Activated CD4-positive, alpha-beta memory T cell treated with anti-CD3 and anti-CD28 coated beads, Interleukin-2, amount 10 ng/mL, durations not matched to agents 7 days and 5 days (primary cell): ENCODE measurements around the gene NLGN3. TPM values are rescaled to one million over a fixed set of nuclear protein-coding genes. Genes with fewer than 3 reads are reported as not detected.
"Not testable (repeated sequence)": the region's sequence is repeated elsewhere in the genome, so short reads cannot be mapped to it uniquely, and the experiment has no call there.

Experiments
- CTCF ChIA-PET: fragments of 350-600 bp; sonication (Branson Sonifier 250); formaldehyde crosslinking; loops from one replicate; lab custom pipeline; 2021; ENCODE audit warnings: antibody characterized with exemption, inconsistent platforms; lab: Charles Lee
- POLR2A ChIA-PET: fragments of 350-600 bp; sonication (Branson Sonifier 250); formaldehyde crosslinking; loops from one replicate; lab custom pipeline; 2021; ENCODE audit warnings: antibody characterized with exemption; lab: Charles Lee
- DNase-seq: peaks from one replicate; pipeline ENCODE4 v3.0.0-alpha.2; 2020
- H3K27ac Mint-ChIP-seq: one replicate; pipeline ENCODE4 v1.8.0; 2021; ENCODE audit warnings: mild to moderate bottlenecking, mixed read lengths
- H3K27me3 Mint-ChIP-seq: one replicate; pipeline ENCODE4 v1.8.0; 2021; ENCODE audit warnings: mixed read lengths
- H3K36me3 Mint-ChIP-seq: one replicate; pipeline ENCODE4 v1.8.0; 2021; ENCODE audit warnings: low read depth, mixed read lengths
- H3K4me1 Mint-ChIP-seq: one replicate; pipeline ENCODE4 v1.8.0; 2021; ENCODE audit warnings: mixed read lengths
- H3K4me3 Mint-ChIP-seq: one replicate; pipeline ENCODE4 v1.8.0; 2021; ENCODE audit warnings: mild to moderate bottlenecking, mixed read lengths
- H3K9me3 Mint-ChIP-seq: one replicate; pipeline ENCODE4 v1.8.0; 2021; ENCODE audit warnings: mixed read lengths
- total RNA-seq, 2 experiments: library from RNA; stranded (reverse); gene quantifications; one replicate each; pipeline ENCODE4 v1.2.3, GENCODE V29; 2021

The NLGN3 gene
- total RNA-seq, 2 experiments from 2014 or later, result 0.90 to 1.2 TPM

DNA sequence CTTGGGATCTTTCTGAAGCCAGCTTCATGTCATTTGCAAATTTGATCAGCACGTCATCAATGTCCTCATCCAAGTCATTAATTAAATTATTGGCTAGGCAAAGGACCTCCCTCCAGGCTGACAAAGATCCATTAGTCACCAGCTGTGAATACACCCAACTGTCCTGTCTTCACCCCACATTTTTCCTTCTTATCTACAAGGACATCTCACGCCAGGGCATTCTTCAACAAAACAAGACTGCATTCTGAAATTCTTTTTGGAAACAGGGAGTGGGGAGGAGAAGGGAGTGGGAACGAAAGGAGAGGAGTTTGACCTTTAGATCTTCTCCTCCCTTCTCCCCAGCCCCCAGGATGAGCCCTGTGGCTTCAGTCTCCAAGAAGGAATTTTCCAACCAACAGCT lies 32.7 kb downstream of the NLGN3 start:
- Mint-ChIP-seq H3K36me3 (peaks cover 46% of the 10 kb centered on the region), H3K4me1 (peaks cover 17% of the 10 kb centered on the region), H3K27me3 (no peaks in the 10 kb centered on the region), H3K27ac (no peak overlapping the region), H3K9me3 (no peaks in the 10 kb centered on the region), H3K4me3 (no peak overlapping the region)
- DNase-seq, result no peak
- CTCF ChIA-PET, result interaction anchor here (1.0 to 1.8 kb wide), 4 partner anchors 16 to 207 kb away, joined by 3 to 8 read pairs (median 3); no protein-coding TSS in a partner anchor
- POLR2A ChIA-PET, result no interaction called here

DNA sequence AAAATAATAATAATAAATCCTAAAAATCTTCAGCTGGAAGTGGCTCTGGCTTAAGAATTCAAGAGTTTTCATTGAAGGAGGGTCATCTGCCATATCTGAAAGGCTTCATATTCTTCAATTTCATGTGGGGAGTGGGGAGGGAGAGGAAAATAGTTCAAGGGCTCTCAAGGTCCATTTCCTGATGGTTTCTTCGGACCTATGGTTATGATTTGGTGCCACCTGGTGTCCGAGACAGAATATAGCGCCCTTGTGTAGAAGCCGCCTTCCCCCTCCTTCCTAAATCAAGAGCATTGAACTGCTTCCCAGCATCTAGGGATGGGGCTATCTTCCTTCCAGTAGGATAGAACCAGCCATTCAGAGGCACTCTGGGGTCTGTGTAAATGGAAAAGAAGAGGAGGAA lies 34.3 kb downstream of the NLGN3 start:
- POLR2A ChIA-PET, result interaction anchor here (0.6 to 1.5 kb wide), 2 partner anchors 78 to 126 kb away, joined by 3 read pairs; no protein-coding TSS in a partner anchor
- H3K36me3 Mint-ChIP-seq, result peaks cover 42% of the 10 kb centered on the region
- H3K9me3 Mint-ChIP-seq, result no peaks in the 10 kb centered on the region
- H3K4me1 Mint-ChIP-seq, result peaks cover 24% of the 10 kb centered on the region
- CTCF ChIA-PET, result interaction anchor here (1.1 to 1.8 kb wide), 4 partner anchors 19 to 209 kb away, joined by 5 to 8 read pairs (median 6); no protein-coding TSS in a partner anchor
- DNase-seq, result peak; percentile 45
- H3K27me3 Mint-ChIP-seq, result no peaks in the 10 kb centered on the region
- H3K4me3 Mint-ChIP-seq, result no peak overlapping the region
- no peak overlapping the region for H3K27ac Mint-ChIP-seq

DNA sequence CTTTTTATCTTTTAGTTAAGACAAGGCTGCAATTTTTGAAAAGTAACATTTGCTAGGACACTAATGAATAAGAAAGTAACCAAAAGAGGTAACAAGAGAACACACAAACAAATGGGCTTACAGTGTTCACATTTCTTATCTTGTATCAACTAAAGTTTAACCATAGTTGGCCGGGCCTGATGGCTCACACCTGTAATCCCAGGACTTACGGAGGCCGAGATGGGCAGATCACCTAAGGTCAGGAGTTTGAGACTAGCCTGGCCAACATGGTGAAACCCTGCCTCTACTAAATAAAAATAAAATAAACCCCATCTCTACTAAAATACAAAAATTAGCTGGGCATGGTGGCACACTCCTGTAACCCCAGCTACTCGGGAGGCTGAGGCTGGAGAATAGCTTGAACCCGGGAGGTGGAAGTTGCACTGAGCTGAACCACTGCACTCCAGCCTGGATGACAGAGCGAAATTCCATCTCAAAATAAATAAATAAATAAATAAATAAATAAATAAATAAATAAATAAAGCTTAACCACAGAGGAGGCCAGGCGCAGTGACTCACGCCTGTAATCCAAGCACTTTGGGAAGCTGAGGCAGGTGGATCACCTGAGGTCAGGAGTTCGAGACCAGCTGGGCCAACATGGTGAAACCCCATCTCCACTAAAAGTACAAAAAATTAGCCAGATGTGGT lies 36.1 kb downstream of the NLGN3 start:
- peak overlapping the region; percentile 68 for H3K27ac Mint-ChIP-seq

DNA sequence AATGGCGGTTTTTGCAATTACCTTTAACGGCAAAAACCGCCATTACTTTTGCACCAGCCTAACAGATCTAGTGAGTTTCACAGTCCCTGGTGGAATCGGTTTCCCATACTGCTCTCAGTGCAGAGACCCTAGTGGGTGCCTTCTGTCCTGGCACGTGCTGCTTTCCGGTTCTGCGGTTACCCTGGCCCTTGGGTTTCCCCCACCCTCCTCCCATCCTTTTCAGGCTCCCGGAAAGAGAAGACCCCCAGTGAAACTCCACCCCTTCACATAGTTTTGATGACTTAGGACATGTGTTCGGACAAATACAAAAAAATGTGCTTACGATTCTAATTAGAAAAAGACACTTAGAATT lies 36.9 kb downstream of the NLGN3 start:
- DNase-seq, result peak; percentile 48
- POLR2A ChIA-PET, result interaction anchor here (1.1 to 5.3 kb wide), 18 partner anchors 8 to 437 kb away, joined by 3 to 66 read pairs (median 7); partner anchors contain the start of genes CXCR3, IL2RG, MED12 and NONO
- Mint-ChIP-seq H3K4me1 (peaks cover 29% of the 10 kb centered on the region), H3K9me3 (no peaks in the 10 kb centered on the region), H3K4me3 (peak overlapping the region; percentile 85), H3K27ac (peak overlapping the region; percentile 97), H3K27me3 (no peaks in the 10 kb centered on the region), H3K36me3 (peaks cover 40% of the 10 kb centered on the region)
- CTCF ChIA-PET, result interaction anchor here (0.6 to 2.4 kb wide), 7 partner anchors 11 to 524 kb away, joined by 3 to 14 read pairs (median 3); partner anchors contain the start of gene NONO

More for the DNA sequence above, 36.1 kb downstream of the NLGN3 start:
- not testable (repeated sequence) for DNase-seq, H3K27me3 Mint-ChIP-seq, H3K9me3 Mint-ChIP-seq
- POLR2A ChIA-PET, result interaction anchor here (1.2 to 5.3 kb wide), 9 partner anchors 16 to 185 kb away, joined by 3 to 66 read pairs (median 7); partner anchors contain the start of genes IL2RG, MED12, NONO and TAF1
- Mint-ChIP-seq H3K36me3 (peaks cover 40% of the 10 kb centered on the region), H3K4me1 (peaks cover 29% of the 10 kb centered on the region), H3K4me3 (peak overlapping the region; percentile 37)
- CTCF ChIA-PET, result interaction anchor here (0.7 to 1.4 kb wide), 5 partner anchors 47 to 228 kb away, joined by 3 to 6 read pairs (median 3); no protein-coding TSS in a partner anchor

DNA sequence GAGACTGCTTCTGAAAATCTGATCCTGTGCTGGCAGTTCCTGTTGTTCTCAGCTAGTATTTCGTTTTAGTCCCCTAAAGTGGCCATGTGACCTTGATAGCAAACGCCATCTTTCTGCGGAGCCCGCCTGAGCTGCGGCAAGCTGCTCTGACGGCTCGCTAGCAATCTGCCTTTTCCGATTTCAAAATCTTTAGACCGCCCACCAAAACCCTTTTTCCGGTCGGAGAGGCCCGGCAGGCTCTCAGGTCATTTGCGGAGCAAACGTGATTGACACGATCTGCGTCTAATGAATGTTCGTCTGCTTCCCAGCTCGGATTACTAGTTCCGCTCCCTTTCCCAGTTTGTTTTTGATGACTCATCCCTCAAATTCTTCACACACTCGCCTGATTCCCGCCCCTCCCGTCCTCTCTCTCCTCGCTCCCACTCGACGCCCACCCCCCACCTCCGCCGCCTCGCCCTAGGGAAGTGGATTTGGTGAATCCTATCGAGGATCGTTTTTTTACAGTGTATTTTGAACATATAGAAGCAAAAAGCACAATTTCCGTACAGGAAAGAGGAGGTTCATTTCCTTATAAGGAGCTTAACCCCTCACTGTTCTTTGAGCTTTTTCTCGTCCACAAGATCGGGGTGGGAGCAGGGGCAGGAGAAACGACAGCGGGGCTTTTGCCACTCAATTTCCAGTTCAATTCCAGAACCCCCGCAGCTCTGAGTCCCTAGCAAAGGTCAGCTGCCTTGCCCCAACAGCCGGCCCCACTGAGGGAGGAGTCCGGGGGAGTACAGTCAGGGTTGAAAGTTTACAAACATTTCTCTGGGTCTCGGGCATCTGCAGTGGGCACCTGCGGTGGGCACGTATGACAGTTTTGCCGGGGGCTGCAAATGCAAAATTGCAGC lies 37.5 kb downstream of the NLGN3 start:
- DNase-seq, result peak; percentile 86
- ChIA-PET CTCF (interaction anchor here (0.6 to 2.4 kb wide), 8 partner anchors 10 to 525 kb away, joined by 3 to 14 read pairs (median 3); partner anchors contain the start of genes NONO and TAF1), POLR2A (interaction anchor here (1.1 to 5.3 kb wide), 18 partner anchors 9 to 436 kb away, joined by 3 to 66 read pairs (median 7); partner anchors contain the start of genes CXCR3, IL2RG, MED12 and NONO)
- peaks cover 29% of the 10 kb centered on the region for H3K4me1 Mint-ChIP-seq
- H3K9me3 Mint-ChIP-seq, result no peaks in the 10 kb centered on the region
- H3K27ac Mint-ChIP-seq, result peak overlapping the region; percentile 97
- H3K4me3 Mint-ChIP-seq, result peak overlapping the region; percentile 85
- H3K27me3 Mint-ChIP-seq, result no peaks in the 10 kb centered on the region
- peaks cover 38% of the 10 kb centered on the region for H3K36me3 Mint-ChIP-seq

DNA sequence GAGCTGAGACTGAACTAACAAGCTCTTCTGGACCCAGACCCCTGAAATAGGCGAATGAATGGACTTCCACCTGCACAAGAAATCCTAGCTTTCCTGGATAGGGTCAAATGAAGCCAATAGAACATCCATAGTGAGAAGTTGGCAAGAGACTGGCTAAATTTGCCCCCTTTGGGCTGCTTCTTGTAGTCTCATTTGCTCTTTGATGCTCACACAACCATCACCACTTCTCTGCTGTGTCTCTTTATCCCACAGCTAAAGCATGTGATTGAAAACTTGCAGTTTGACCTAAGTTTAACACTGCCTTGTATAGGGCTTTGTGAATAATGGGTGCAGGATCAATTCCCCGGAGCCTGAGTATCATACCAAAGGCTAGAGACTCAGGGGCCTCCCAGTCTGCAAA lies 38.2 kb downstream of the NLGN3 start:
- CTCF ChIA-PET, result interaction anchor here (0.7 to 2.4 kb wide), 6 partner anchors 10 to 183 kb away, joined by 3 to 14 read pairs (median 4); partner anchors contain the start of genes NONO and TAF1
- POLR2A ChIA-PET, result interaction anchor here (1.1 to 5.3 kb wide), 16 partner anchors 10 to 435 kb away, joined by 3 to 66 read pairs (median 8); partner anchors contain the start of genes CXCR3, IL2RG, MED12 and NONO
- no peak for DNase-seq
- Mint-ChIP-seq H3K27me3 (no peaks in the 10 kb centered on the region), H3K9me3 (no peaks in the 10 kb centered on the region), H3K4me1 (peaks cover 29% of the 10 kb centered on the region), H3K27ac (peak overlapping the region; percentile 97), H3K36me3 (peaks cover 31% of the 10 kb centered on the region), H3K4me3 (peak overlapping the region; percentile 85)

DNA sequence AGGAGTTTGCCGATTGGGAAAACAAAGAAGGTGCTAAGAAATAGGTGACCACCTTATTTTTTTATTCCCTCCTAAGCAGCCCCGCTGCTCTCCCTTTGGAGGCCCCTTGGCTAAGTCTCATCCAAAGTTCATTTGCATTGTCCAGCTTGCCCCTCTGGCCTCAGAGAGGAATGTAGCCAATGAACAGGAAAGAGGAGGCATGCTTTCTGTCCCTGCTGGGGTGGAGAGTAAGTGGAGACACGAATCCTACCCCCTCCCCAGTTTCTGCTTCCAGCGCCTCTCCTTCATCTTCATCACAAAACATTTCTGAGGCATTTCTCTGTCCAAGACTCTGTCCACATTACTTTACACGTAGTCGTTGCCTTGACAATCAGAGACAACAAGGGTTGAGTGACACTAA lies 38.7 kb downstream of the NLGN3 start:
- DNase-seq, result no peak
- Mint-ChIP-seq H3K4me3 (no peak overlapping the region), H3K27me3 (no peaks in the 10 kb centered on the region), H3K36me3 (peaks cover 28% of the 10 kb centered on the region), H3K27ac (no peak overlapping the region), H3K9me3 (no peaks in the 10 kb centered on the region), H3K4me1 (peaks cover 29% of the 10 kb centered on the region)
- ChIA-PET POLR2A (interaction anchor here (1.8 to 5.3 kb wide), 7 partner anchors 10 to 350 kb away, joined by 8 to 66 read pairs (median 31); partner anchors contain the start of genes IL2RG, MED12, NONO and OGT), CTCF (interaction anchor here (1.7 to 2.4 kb wide), 2 partner anchors 14 to 100 kb away, joined by 11 to 14 read pairs; partner anchors contain the start of gene NONO)

DNA sequence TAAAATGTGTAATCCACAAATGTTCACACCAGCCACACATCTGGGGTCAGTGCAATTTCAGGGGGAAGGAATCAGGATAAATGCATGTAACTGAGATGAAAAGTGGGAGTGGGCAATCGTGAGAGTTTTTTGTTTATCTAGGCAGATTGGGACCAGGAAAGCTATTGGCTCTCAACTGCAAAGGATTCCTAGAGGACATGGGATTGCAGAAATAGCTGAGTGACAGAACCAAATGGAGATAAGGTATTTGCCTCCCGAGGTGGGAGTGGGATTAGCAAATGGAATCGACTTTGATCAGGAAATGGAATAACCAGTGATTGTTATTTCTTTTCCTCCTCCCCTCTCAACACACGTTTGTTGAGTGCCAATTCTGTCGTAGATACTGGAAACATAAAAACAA lies 39.5 kb downstream of the NLGN3 start:
- Mint-ChIP-seq H3K4me1 (peaks cover 29% of the 10 kb centered on the region), H3K27me3 (no peaks in the 10 kb centered on the region), H3K4me3 (no peak overlapping the region), H3K27ac (peak overlapping the region; percentile 44), H3K36me3 (peaks cover 25% of the 10 kb centered on the region), H3K9me3 (no peaks in the 10 kb centered on the region)
- no peak for DNase-seq
- ChIA-PET POLR2A (interaction anchor here (4.3 to 5.3 kb wide), 2 partner anchors 73 to 182 kb away, joined by 31 to 35 read pairs; partner anchors contain the start of genes IL2RG and TAF1), CTCF (interaction anchor here (1.2 kb wide), 1 partner anchor 13 kb away, joined by 3 read pairs; no protein-coding TSS in a partner anchor)

DNA sequence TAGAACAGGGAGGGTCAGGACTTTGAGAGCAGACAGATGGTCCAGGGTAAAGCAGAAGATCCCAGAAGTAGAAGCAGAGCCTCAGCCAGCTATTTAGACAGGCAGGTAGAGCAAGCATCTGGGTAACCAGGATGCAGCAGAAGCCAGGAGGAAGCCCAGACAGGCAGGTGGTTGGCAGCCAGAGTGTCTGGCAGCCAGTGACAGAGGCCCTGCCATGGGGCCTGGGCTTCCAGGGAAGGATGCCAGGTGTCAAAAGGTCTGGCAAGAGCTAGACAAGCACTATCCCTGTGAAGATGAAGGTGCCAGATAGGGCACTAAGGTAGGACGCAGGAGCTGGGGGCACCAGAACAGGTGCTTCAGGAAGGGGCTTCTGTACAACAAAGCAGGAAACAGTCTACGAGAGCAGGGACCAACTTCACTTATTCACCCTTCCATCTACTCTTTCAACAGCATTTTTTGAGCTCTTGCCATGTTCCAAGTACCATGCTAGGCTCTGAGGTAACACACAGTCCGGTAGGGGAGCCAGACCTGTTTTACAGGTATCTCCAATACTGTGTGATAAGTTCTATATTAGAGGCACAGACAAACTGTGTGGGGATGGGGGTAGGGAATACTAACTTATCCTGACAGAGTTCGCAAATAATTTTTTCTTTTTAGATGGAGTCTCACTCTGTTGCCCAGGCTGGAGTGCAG lies 40.3 kb downstream of the NLGN3 start:
- H3K4me1 Mint-ChIP-seq, result peaks cover 25% of the 10 kb centered on the region
- POLR2A ChIA-PET, result interaction anchor here (4.3 to 5.3 kb wide), 2 partner anchors 73 to 181 kb away, joined by 31 to 35 read pairs; partner anchors contain the start of genes IL2RG and TAF1
- no peaks in the 10 kb centered on the region for H3K9me3 Mint-ChIP-seq
- CTCF ChIA-PET, result interaction anchor here (1.1 to 1.2 kb wide), 2 partner anchors 9 to 13 kb away, joined by 3 read pairs; no protein-coding TSS in a partner anchor
- DNase-seq, result no peak
- H3K27me3 Mint-ChIP-seq, result no peaks in the 10 kb centered on the region
- H3K4me3 Mint-ChIP-seq, result no peak overlapping the region
- peaks cover 23% of the 10 kb centered on the region for H3K36me3 Mint-ChIP-seq
- no peak overlapping the region for H3K27ac Mint-ChIP-seq

DNA sequence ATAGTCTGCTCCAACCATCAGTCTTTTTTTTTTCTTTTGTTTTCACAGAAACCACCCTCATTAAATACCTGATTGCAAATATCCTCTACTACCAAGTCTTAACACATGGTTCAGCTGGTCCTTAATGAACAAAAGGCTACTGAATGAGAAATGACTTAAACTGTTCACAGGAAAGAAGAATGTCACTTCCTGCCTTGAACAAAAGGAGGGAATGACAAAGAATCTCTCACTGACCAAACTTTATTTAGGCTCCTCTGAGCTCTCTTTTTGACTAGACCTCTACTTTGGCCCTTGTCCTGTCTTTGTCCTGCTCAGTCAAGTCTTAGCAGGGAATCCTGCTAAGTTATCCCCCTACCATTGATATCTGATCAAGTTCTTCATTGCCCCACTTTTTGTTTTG lies 46.6 kb downstream of the NLGN3 start:
- peaks cover 24% of the 10 kb centered on the region for H3K4me1 Mint-ChIP-seq
- H3K27me3 Mint-ChIP-seq, result no peaks in the 10 kb centered on the region
- no peak for DNase-seq
- no peak overlapping the region for H3K4me3 Mint-ChIP-seq
- ChIA-PET POLR2A (no interaction called here), CTCF (no interaction called here)
- peaks cover 18% of the 10 kb centered on the region for H3K36me3 Mint-ChIP-seq
- no peaks in the 10 kb centered on the region for H3K9me3 Mint-ChIP-seq
- H3K27ac Mint-ChIP-seq, result peak overlapping the region; percentile 5

DNA sequence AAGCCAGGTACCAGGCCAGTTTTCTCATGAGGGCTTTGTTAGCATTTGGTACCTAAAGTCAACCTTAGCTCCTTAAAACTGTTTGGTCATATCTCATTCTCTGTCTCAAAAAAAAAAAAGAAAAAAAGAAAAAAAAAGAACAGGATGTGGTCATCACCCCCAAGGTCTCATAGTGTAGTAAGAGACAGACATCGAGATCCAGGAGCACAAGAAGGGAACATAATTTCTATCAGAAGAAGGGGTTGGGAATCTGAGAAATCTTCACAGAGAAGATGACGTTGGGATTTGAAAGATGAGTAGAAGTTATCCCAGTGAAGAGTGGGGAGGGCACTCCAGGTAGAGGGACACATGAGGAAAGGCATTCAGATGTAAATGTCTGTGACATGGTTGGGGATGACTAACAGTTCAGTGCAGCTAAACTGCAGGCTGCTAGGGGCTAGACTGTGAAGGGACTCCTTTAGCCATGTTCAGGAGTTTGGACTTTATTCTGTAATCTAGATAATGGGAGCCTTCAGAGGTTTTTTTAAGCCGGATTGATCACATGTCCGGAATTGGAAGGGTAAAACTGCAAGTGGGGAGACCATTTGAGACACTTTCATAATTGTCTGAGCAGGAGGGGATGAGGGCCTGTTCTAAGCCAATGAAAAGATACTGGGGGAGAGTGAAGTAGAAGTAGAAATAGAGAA lies 51.5 kb downstream of the NLGN3 start:
- no peak for DNase-seq
- Mint-ChIP-seq H3K9me3 (no peaks in the 10 kb centered on the region), H3K4me1 (peaks cover 33% of the 10 kb centered on the region), H3K27ac (peak overlapping the region; percentile 98), H3K36me3 (peaks cover 20% of the 10 kb centered on the region), H3K27me3 (no peaks in the 10 kb centered on the region), H3K4me3 (peak overlapping the region; percentile 92)
- ChIA-PET POLR2A (interaction anchor here (1.0 to 3.6 kb wide), 9 partner anchors 12 to 170 kb away, joined by 3 to 66 read pairs (median 6); partner anchors contain the start of genes IL2RG, MED12, NONO and TAF1), CTCF (interaction anchor here (3.1 kb wide), 1 partner anchor 14 kb away, joined by 14 read pairs; no protein-coding TSS in a partner anchor)
